ENCODE results near the gene SAA1. TPM values are rescaled to one million over a fixed set of nuclear protein-coding genes. Genes with fewer than 3 reads are reported as not detected.

SAA1 gene
- total and polyA plus RNA-seq, 2 experiments from 2014 or later: 2.3 TPM; not detected in 1

- Histone ChIP-seq H3K4me3 (no peak overlapping the region), H3K4me1 (ENCODE audit: low read depth) (no peaks in the 10 kb centered on the region), H3K36me3 (no peaks in the 10 kb centered on the region), H3K9me3 (ENCODE audit: low read depth) (no peaks in the 10 kb centered on the region), H3K27me3 (peaks cover 3% of the 10 kb centered on the region), H3K27ac (no peak overlapping the region)
- DNase-seq (ENCODE audit: low read depth in 1 of 2, low spot score in 1 of 2): no peak
- no peak for TF ChIP-seq CTCF (IDR thresholded peaks at IDR 0.05; ENCODE audit: low read depth, low read length)
These were observed 36.6 kb upstream of the SAA1 start for GRCh38 chr11:18229501-18229900.

GRCh38 chr11:18230859-18231258, 35.2 kb upstream of the SAA1 start:
- no peaks in the 10 kb centered on the region for H3K36me3 ChIP-seq
- no peak overlapping the region for H3K4me3 ChIP-seq
- no peak overlapping the region for H3K27ac ChIP-seq
- TF ChIP-seq CTCF (IDR thresholded peaks at IDR 0.05; ENCODE audit: low read depth, low read length): no peak
- no peaks in the 10 kb centered on the region for H3K4me1 ChIP-seq (ENCODE audit: low read depth)
- no peaks in the 10 kb centered on the region for H3K9me3 ChIP-seq (ENCODE audit: low read depth)
- peaks cover 3% of the 10 kb centered on the region for H3K27me3 ChIP-seq
- no peak for DNase-seq (ENCODE audit: low read depth in 1 of 2, low spot score in 1 of 2)

DNA sequence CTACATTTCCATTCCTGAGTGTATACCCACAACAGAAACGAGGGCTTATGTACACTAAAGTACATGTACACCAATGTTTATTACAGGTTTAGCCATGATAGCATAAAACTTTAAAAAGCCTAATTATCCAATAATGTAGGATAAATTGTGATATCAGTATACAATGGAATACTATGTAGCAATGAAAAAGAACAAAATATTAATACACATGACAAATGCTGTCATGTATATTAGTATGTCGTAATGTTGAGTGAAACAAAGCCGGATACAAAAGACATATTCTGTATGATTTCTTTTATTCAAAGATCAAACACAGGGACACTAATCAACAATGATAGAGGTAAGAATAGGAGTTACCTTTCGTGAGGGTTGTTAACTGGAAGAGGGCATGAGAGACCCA, 32.2 kb upstream of the SAA1 start:
- H3K4me1 ChIP-seq (ENCODE audit: low read depth): no peaks in the 10 kb centered on the region
- no peak for DNase-seq (ENCODE audit: low read depth in 1 of 2, low spot score in 1 of 2)
- no peaks in the 10 kb centered on the region for H3K9me3 ChIP-seq (ENCODE audit: low read depth)
- no peak overlapping the region for H3K4me3 ChIP-seq
- no peak overlapping the region for H3K27ac ChIP-seq
- peaks cover 11% of the 10 kb centered on the region for H3K27me3 ChIP-seq
- no peak for TF ChIP-seq CTCF (IDR thresholded peaks at IDR 0.05; ENCODE audit: low read depth, low read length)
- H3K36me3 ChIP-seq: no peaks in the 10 kb centered on the region

DNA sequence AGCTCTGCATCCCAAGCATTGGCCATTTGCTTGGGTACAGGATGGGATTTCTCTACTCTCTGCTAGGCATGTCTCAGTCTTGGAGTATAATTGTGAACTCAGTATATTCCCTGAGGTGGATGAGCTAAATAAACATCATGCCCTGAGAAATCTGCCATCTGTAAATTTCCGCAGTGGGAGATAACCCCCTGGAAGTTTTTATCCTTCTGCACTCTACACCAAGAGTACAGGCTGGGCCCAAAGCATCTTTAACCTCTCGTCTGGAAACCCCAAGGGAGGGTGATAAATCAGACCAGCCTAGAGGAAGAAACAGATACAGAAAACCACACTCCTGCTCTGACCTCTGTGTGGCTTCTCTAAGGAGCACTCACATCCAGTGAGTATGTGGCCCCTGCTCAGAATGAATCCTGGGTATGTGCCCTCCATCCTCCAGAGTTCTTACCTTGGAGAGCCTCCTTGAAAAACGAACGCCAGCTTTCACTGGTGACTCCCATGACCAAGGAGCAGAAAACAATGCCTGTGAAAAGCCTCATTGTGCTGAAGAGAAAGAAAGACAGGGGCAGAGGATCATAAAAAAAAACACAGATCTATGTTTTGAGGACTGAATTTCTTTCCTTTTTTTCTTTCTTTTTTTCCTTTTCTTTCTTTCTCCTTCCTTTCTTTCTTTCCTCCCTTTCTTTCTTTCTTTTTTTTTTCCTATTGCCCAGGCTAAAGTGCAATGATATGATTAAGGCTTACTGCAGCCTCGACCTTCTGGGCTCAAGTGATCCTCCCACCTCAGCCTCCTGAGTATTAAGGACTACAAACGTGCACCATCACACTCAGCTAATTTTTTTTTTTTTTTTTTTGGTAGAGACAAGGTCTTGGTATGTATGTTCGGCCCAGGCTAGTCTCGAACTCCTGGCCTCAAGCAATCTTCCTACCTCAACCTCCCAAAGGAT, 30.4 kb upstream of the SAA1 start:
- Histone ChIP-seq H3K9me3 (ENCODE audit: low read depth) (no peaks in the 10 kb centered on the region), H3K4me1 (ENCODE audit: low read depth) (no peaks in the 10 kb centered on the region), H3K4me3 (no peak overlapping the region), H3K36me3 (no peaks in the 10 kb centered on the region), H3K27me3 (peaks cover 18% of the 10 kb centered on the region), H3K27ac (no peak overlapping the region)
- DNase-seq (ENCODE audit: low read depth in 1 of 2, low spot score in 1 of 2): no peak
- TF ChIP-seq CTCF (IDR thresholded peaks at IDR 0.05; ENCODE audit: low read depth, low read length): no peak

DNA sequence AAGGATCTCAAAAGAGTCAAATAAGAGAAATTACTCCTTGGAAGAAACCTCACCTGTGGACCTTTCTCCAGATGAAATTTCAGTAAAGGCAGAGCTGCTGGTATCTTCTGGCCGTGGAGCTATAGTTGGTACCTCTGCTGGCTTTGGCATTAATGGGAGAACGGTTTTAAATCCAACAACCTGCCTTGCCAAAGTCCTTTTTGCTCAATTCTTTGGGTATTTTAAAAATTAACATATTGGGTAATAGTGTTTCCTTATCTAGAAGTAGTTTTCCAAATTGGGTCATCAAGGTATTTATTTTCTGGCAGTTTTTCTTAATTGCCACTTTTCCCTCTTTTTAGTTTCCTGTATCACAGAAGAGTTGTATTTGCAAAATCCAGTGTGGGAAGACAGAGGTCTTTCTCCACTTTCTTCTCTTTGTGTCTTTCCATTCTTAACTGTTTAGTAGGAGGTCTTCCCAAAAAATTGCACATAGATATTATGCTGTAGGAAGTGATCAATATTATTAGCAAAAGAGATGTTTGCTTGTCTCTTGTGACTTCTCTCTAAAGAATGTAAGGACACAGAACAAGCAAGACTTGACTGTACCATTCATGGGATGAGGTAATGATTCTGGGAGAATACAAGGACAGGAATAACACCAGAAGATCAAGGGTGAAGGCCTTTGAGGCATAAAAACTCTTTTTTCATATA, 29.3 kb upstream of the SAA1 start, which contains the start of gene SAA4:
SAA4 (minus strand) TSS at position 139 of the 693 bp plus-strand sequence. CDS start 876 bp downstream, outside the sequence.
- no peaks in the 10 kb centered on the region for H3K36me3 ChIP-seq
- H3K4me1 ChIP-seq (ENCODE audit: low read depth): no peaks in the 10 kb centered on the region
- TF ChIP-seq CTCF (IDR thresholded peaks at IDR 0.05; ENCODE audit: low read depth, low read length): no peak
- peaks cover 18% of the 10 kb centered on the region for H3K27me3 ChIP-seq
- no peak for DNase-seq (ENCODE audit: low read depth in 1 of 2, low spot score in 1 of 2)
- no peak within 1 kb of the TSS for H3K4me3 ChIP-seq
- H3K27ac ChIP-seq: no peak within 1 kb of the TSS
- no peaks in the 10 kb centered on the region for H3K9me3 ChIP-seq (ENCODE audit: low read depth)
